UCSD-AML1 (cell line): Measurements from ENCODE around the gene SLC39A11.
"Not testable (repeated sequence)": the region's sequence is repeated elsewhere in the genome, so short reads cannot be mapped to it uniquely, and the experiment has no call there.

Experiments used
- DNase-seq: peaks from one replicate; lab custom pipeline; 2025; ENCODE audit not compliant: unreplicated experiment; lab: John Stamatoyannopoulos, UW

SLC39A11 gene

DNA sequence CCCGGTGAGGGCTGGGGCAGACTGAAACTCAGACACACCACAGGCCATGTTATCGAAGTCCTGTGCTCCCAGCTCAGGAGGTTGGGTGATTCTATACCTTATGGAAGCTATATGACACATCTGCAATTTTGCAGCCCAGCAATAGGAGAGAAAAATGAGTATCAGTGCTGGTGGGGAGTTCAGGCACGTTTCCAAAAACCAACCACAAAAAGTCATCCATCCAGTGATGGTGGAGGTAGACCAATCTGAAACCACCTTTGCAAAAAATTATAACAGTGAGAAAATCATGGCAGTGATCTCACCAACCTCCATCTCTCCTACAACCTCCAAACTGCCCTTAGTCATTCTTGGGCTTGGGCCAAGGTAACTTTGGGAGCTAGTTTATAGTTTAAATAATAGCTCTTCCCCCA lies 327.9 kb downstream of the SLC39A11 start:
- DNase-seq: no peak

DNA sequence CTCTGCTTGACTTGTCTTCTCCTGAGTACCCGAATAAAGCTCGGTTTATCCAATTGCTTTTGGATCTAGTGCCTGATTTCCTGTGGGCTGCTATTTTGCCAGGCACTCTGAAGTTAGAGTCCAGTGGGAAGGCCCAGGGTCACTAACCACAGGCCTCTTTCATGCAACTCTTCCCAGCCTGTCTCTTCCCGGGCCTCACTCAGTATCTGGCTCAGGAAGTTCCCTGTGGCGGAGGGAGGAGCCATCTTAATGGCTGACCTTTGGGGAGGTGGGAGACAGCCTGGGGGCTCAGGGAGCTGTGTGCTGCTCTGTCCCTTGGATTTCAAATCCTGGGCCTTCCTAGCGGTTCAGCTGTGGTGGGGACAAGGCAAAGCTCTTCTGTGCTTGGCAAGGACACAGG lies 328.5 kb downstream of the SLC39A11 start:
- DNase-seq: no peak

DNA sequence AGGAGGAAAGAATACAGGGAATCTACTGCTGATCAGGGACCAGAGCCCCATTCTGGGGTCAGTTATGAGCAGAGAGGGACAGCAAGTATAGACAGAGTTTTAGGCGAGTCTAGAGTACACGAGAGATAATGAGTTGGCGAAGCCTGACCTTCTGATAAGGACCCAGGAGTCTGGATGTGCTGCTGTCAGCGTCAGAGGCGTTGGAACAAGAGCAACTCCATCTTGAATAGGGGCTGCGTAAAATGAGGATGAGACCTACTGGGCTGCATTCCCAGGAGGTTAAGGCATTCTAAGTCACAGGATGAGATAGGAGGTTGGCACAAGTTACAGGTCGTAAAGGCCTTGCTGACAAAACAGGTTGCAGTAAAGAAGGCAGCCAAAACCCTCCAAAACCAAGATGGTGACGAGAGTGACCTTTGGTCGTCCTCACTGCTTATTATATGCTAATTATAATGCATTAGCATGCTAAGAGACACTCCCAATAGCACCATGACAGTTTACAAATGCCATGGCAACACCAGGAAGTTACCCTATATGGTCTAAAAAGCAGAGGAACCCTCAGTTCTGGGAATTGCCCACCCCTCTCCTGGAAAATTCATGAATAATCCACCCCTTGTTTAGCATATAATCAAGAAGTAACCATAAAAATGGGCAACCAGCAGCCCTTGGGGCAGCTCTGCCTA lies 330.5 kb downstream of the SLC39A11 start:
- DNase-seq: not testable (repeated sequence)

DNA sequence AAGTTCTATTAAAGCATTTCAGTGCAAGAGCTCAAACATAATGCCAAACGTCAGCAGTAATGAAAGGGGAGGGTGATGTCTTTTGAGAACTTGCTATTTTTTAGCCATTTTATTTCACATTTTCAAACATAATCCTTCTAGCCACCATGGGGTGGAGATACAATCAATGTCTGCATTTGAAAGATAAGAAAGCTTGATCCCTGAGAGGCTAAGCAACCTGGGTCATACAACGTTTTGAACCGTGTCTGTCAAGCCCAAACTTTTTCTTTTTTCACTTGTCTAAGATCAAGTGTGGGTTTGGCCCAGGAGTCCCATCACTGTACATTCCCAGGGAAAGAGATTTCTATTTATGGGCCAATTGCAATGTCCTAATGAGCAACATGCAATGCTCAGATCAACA lies 331.1 kb downstream of the SLC39A11 start:
- no peak for DNase-seq

DNA sequence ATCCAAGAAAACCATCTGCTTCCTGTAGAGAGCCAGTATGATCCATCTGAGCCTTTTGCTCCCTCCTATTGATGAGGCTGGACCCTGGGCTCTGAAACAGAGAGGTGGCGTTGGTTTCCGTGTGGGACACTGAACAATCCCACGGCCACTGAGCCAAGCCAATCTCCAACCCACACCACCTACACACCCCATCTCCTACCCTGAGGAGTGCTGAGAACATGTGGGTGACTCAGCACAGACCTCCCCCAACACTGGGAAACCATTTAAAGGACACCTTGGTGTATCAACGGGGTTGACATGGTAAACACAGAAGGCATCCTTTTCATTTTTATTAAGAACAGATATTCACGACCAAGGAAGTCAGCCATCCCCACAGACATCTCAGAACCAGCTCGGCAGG lies 332.1 kb downstream of the SLC39A11 start:
- no peak for DNase-seq

DNA sequence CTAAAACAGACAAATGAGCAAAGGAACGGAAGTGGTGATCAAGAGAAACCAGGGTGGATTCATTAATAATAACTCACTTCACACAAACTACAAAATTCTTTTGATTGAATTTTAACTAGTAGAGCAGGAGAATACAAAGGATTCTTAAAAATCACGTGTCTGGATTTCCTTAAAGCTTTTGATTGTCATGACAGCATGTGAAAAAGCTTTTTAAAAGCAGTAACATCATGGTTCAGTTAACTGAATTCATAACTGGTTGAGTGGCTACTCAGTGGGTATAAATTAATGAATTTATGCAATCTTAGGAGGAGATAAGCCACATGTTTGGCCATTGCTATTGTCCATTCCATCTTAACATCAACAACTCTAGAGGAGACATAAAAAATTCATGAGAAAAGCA lies 333.2 kb downstream of the SLC39A11 start:
- no peak for DNase-seq

DNA sequence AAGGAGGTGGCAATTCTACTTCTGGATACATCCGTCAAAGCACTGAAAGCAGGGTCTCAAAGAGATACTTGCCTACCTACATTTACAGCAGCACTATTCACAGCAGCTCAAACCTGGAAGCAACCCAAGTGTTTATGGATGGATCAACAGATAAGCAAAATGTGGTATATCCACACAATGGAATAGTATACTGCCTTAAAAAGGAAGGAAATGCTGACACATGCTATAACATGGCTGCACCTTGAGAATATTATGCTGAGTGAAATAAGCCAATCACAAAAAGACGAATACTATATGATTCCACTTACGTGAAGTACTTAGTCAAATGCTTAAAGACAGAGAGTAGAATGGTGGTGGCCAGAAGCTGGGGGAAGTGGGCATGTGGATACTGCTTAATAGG lies 336.2 kb downstream of the SLC39A11 start:
- no peak for DNase-seq

DNA sequence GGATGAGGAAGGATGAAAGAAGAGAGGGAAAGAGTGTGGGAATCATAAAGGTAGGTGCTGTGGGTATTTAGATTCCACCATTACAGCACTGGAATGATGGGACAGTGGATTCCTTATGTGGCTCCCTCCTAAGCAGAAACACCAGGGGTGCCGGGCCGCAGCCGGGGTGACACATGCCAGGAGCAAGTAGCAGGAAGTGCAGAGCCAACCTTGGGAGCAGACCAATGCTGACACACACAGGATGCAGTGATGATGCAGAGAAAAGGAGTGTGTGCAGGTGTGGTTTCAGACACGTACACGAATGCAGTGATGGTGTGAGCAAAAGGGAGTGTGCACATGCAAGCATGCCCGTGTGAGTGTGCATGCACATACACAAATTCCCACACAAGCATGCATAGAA lies 338.0 kb downstream of the SLC39A11 start:
- no peak for DNase-seq

DNA sequence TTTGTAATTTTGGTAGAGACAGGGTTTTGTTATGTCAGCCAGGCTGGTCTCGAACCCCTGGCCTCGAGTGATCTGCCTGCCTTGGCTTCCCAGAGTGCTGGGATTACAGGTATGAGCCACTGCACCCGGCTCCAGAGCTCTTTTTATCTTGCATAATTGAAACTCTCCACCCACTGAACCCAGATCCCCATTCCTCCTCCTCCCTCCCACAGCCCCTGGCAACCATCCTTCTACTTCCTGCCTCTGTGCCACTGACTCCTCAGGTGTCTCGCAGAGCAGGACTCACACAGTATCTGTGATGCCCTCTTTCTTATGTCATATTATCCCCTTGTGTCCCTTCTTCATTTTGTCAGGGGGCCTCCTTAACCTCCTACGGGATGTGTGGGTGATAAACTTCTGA lies 340.7 kb downstream of the SLC39A11 start:
- no peak for DNase-seq

DNA sequence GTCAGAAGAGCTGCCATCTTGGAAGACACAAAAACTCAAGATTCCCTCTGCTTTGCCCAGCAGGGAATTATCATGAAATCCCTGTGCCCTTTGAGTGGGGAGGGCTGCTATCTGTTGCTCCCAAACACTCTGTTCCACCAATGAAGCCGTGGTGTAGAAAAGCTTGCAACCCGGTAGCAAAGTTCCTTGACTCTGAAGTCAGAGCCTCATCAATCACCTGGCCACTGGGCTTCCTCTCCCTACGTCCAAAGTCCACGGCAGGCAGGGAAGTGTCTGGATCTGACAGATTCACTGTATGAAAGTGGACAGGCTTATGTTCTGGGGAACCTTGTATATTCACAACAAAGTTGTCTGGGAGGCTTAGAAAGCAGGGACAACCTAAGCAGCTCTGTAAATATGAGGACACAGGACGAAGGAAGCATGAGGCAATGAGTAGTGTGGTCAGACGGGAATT lies 343.3 kb downstream of the SLC39A11 start:
- DNase-seq: no peak

DNA sequence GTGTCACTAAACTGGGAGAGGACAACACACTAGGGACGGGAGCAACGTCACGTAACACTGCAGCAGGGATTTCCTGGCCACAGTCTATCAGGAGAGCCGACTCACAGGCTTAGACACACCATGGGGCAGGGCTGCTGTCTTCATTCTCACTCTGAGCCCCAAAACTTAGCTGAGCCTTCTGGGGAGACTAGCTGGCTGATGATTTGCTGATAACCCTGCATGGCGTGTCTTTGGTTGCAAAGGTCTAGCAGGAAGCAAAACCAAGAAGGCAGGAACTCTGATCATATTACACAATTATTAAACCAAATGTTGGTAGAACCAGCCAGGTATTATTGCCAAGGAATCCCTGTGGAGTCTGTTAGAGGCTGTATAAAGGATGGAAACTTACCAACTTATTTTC lies 345.0 kb downstream of the SLC39A11 start:
- no peak for DNase-seq

DNA sequence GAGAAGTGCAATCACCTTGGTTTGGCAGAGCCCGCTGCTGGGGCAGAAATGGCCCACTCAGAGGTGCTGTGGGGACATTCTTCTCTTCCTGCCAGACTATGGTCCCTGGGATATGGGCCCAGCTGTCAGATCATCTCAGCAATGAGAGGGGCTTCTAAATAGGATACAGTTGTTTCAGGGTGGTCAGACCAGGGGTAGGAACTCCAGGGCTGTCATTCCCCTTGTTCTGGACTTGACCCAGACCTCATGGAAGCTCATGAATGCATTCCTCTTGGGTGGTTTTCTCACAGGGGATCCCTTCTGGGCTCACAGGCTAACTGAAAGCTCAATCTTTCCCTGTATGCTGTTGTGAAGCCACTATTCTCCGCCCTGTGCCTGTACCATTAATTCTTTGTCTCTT lies 347.2 kb downstream of the SLC39A11 start:
- DNase-seq: no peak

DNA sequence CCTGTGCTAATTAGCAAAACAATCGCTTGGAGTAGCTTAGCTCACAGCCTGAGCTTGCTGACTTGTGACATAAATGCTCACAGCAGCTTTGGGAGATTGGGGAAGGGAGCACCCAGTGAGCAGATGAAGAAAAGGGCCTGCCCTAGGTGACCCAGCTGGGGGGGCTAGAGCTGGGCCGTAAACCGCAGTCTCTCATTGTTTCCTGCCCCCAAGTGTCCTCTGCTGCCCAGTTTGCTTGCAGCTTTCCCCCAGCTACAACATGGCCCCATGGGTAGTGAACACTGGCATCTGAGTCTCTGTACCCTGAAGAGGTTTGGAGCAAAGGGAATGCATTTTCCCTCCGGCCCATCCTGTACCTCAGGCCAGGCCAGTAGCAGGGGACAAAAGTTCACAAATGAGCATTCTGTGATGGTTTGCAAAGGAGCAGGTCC lies 349.4 kb downstream of the SLC39A11 start:
- no peak for DNase-seq

DNA sequence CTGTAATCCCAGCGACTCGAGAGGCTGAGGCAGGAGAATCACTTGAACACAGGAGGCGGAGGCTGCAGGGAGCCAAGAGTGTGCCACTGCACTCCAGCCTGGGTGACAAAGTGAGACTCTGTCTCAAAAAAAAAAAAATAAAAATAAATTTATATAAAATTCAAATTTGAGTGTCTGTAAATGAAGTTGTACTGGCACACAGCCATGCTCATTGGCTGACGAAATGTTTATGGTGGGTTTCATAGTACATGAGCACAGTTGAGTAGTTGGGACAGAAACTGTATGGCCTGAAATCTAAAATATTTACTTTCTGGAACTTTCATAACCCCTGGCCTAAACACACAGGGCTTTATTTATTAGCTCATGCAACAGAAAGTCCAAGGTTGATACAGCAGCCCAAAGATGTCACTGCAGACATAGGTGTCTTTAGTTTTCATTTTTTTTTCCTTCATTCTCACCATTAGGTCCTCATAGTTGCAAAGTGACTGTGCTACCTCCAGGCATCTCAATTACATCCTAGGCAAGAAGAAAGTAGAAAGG lies 355.3 kb downstream of the SLC39A11 start:
- no peak for DNase-seq

DNA sequence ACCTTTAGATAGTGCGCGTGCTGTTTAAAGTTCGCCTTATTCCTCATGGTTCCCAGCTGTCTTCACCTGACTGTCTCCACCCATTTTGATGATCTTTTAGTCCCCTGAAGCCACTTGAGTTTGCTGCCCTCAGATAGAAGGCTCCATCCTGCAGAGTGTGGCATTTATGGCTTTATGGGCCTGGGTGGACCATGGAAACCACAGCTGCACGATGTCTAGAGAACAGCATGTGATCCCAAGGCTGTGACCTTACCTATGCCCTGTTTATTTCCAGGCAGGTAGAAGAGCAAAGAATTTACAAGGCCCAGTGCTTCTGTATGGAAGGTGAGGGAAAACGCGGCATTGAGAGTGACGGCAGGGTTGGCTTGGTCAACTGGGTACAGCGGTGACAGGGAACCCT lies 356.9 kb downstream of the SLC39A11 start:
- DNase-seq: no peak

DNA sequence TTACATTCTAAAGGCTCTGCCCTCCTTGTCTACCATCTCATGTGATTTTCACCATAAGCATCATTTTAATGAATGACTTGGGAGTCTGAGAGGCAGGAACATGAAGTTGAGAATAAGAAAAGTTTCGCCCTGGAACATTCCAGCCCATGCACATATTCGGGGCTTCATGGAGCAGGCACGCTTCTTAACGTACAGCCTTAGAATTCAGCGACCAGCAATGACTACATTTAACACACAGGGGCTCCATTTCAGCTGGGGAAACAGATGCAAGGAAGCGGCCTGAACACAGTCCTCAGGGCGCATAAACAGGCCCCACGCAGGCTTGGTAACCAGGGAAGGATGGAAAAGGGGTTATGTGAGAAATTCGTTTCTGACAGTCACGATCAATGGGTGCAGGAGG lies 357.4 kb downstream of the SLC39A11 start:
- no peak for DNase-seq

DNA sequence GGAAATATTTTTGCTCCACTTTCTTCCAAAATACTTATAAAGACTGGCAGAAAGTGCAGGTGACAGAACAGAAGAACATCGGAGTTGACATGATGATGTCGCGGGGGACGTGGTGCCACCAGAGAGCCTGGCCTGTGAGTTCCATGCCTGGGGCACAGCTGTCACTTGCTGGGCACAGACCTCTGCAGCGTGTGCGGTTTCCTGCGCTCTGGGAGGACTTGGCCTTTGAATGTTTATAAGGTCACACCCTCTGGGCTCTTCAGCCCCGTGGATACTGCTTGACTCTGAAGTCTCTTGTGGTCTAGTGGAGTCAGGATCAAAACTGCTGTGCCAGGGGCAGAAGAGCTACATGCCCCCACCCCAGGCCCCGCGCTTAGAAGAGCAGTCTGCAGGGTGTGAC lies 357.9 kb downstream of the SLC39A11 start:
- DNase-seq: no peak

DNA sequence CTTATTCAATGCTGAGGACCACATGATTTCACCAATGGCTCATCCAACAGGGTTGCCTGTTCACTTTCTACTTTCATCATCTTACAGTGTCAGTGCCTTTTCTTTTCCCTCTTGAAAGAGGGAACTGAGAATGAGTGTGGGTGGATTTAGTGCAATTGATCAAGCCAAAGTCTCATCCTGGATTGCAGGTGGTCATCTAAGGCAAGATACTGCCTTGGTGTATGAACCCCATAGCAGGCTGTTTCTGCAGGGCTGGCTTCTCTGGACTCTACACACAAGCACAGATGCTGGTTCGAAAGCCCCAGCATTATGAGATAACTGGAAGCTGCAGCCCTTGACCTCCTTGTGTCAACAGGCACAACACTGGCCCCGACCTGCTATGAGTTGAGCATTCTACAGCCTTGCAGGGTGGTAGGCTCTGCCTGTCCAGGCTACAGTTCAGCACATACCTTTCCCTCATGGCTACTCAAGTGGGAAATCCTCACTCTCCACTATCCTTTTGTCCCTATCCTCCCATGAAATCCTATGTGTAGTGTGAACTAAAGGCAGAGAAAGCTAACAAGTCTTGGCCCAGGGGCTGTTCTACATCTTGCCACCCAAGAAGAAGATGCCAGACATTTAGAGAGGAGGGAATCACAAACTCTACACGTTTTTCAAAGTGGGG lies 358.7 kb downstream of the SLC39A11 start:
- DNase-seq: no peak

DNA sequence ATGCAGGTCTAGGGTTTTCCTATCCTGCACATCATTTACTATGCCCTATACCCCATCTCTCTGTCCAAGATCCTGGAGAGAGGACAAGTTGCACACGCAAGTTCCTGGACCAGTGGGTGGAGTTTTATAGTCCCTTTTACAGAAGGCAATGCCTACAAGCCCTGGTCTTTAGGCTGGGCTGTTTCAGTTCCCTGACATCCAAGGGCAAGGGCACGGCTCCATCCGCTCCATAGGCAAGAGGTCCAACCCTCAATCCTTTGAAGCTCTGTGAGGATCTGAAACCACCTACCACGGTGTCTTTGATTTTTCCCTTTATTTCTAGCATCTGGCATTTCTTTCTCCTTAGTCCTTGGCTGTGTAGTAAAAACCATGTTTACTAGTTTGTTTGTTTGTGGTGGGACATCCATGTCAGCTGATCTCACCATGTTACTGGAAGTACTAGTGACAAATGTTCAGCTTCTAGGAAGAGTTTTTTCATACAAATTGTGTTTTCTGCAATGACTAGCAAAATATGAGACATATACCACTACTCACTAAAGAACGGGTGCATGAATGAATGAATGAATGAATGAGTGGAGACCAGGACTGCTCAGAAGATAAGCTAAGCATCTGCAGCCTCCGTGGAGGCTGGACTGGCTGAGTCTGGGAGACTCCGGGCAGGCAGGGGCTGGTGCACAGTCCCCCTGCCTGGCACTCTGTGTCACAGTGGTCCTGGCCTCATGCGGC lies 359.4 kb downstream of the SLC39A11 start:
- no peak for DNase-seq

DNA sequence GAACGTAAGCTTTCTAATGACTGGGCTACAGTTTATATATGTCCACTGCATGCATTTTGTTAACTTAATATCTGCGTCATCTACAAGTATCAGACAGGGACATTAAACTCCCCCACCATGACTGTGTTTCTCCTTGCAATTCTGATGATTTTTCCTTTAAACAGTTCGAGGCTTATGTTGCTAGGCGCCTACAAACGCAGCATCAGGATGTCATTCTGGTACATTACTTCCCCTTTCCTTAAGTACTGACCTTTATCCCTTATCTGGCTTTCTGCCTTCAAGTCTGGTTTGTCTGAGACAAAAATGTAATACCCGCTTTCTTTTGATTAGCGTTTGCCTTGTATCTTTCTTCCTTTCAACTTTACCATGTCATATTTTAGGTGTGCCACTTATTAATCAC lies 362.4 kb downstream of the SLC39A11 start:
- DNase-seq: no peak

DNA sequence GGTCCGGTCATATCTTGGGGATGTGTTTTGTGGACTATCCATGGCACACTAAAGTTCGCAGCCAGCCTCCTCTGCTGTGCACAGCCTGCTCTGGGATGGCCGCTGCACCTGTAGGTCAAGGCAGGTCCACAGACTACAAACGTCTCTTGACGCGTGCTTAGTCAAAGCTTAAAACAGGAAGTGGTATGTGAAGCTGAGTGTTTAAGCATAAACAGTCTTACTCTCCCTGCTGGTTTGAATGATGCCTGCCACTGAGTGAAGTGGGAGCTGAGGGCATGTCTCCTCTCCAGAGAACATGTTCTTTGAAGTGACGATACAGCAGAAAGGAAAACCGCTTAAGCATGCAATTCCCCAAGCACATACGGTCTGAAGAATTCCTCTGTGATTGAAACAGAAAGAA lies 365.6 kb downstream of the SLC39A11 start:
- DNase-seq: no peak
